Glomerular visceral epithelial cell (primary cell): ENCODE results near the gene PTDSS2.
"Not testable (repeated sequence)": the region's sequence is repeated elsewhere in the genome, so short reads cannot be mapped to it uniquely, and the experiment has no call there.

Experiments used
- DNase-seq: peaks from one replicate; pipeline ENCODE4 v3.0.0-alpha.2; 2016; ENCODE audit errors: extremely low spot score

The PTDSS2 gene

DNA sequence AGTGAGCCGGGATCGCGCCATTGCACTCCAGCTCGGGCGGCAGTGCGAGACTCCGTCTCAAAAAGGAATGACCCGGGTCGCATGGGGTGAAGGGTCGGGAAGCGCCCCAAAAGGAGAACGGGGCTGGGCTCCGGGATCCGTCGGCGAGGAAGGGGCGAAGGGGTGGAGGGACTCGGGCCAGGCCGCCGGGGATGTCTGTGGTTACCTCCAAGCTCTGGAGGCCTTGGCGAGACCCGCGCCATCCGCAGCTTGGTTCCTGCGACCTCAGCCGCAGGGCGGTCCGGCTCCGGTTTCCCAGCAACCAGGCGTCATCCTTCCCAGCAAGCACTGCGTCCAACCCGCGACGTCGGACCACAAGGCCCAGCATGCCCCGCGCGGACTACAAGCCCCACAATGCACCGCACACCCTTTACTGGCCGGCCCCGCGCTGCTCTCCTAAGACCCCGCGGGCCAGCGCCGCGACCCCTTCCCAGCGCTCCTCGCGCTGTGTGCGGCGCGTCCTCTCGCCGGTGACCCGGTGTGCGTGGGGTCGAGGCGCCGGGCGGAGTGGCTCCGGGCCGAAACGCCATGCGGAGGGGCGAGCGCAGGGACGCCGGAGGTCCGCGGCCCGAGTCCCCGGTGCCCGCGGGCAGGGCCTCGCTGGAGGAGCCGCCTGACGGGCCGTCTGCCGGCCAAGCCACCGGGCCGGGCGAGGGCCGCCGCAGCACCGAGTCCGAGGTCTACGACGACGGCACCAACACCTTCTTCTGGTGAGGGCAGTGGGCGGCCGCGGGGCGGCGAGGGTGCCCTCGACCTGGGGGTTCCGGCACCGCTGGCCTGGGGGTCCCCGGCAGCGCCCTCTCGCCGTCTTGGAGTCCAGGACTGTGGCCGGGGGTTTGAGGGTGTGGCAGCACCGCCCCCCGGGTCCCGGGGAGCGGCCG lies at the start of gene PTDSS2:
PTDSS2 (plus strand) TSS at position 391 of the 920 bp plus-strand sequence; CDS start at position 568, 177 bp downstream.
- DNase-seq = peak; percentile 91

DNA sequence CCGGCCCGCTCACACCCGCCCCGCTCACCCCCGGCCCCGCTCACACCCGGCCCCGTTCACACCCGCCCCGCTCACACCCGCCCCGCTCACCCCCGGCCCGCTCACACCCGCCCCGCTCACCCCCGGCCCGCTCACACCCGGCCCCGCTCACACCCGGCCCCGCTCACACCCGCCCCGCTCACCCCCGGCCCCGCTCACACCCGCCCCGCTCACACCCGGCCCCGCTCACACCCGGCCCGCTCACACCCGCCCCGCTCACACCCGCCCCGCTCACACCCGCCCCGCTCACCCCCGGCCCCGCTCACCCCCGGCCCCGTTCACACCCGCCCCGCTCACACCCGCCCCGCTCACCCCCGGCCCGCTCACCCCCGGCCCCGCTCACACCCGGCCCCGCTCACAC lies 48.9 kb upstream of the PTDSS2 start:
- not testable (repeated sequence) for DNase-seq

DNA sequence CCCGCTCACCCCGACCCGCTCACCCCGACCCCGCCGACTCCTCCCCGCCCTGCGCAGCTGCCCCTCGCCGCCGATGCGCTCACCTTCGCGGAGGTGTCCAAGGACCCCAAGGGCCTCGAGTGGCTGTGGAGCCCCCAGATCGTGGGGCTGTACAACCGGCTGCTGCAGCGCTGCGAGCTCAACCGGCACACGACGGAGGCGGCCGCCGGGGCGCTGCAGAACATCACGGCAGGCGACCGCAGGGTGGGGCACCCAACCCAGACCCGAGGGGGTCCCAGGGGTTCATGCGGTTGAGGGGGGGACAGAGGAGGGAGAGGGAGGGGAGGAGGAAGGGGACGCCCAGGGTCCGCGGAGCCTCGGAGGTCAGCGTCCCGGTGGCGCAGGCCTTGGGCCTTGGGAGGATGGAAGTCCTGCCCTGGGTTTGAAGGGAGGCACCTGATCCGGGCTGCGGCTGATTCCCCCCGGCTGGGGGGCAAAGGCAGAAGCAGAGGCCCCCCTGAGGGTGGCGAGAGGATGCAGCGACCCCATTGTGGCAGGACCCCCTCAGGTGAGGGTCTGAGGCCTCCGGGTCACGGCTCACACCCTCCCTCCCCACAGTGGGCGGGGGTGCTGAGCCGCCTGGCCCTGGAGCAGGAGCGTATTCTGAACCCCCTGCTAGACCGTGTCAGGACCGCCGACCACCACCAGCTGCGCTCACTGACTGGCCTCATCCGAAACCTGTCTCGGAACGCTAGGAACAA lies 46.9 kb upstream of the PTDSS2 start:
- no peak for DNase-seq

DNA sequence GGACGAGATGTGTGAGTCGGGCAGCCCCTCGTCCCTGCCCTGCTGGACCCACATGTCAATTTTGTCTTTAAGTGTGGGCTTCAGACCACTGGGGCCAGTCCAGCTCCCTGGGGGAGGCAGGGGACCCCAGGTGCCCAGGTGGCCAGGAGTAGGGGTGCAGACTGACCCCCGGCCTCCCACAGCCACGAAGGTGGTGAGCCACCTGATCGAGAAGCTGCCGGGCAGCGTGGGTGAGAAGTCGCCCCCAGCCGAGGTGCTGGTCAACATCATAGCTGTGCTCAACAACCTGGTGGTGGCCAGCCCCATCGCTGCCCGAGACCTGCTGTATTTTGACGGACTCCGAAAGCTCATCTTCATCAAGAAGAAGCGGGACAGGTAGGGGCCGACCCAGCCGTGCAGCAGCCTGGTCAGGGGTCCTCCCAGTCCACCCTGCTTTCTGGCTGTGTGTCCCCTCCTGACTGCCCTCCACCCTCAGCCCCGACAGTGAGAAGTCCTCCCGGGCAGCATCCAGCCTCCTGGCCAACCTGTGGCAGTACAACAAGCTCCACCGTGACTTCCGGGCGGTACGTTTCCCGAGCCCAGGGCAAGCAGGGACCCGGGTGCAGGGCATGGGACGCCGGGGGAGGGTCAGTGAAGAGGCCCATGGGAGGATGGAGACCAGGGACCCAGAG lies 46.2 kb upstream of the PTDSS2 start:
- DNase-seq = no peak

DNA sequence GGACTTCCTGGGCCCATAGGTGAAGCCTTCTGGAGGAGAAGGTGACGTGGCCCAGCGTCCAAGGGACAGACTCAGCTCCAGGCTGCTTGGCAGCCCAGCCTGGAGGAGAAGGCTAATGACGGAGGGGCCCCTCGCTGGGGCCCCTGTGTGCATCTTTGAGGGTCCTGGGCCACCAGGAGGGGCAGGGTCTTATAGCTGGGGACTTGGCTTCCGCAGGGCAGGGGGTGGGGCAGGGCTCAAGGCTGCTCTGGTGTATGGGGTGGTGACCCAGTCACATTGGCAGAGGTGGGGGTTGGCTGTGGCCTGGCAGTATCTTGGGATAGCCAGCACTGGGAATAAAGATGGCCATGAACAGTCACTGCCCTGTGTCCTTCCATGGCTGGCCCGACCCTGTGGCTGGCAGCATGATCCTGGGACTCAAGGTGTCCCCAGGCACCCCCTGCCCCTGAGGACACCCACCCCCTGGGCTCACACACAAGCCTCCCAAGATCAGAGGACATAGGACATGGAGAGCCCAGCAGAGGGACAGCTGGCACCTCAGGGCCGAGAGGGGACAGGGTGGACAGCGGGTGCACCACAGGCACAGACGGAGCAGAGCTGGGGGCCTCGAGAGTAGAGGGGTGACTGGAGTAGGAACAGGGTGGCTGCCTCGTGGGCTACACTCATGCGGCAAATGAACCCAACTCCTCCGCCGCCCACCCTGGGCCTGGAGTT lies 45.4 kb upstream of the PTDSS2 start:
- DNase-seq = no peak

DNA sequence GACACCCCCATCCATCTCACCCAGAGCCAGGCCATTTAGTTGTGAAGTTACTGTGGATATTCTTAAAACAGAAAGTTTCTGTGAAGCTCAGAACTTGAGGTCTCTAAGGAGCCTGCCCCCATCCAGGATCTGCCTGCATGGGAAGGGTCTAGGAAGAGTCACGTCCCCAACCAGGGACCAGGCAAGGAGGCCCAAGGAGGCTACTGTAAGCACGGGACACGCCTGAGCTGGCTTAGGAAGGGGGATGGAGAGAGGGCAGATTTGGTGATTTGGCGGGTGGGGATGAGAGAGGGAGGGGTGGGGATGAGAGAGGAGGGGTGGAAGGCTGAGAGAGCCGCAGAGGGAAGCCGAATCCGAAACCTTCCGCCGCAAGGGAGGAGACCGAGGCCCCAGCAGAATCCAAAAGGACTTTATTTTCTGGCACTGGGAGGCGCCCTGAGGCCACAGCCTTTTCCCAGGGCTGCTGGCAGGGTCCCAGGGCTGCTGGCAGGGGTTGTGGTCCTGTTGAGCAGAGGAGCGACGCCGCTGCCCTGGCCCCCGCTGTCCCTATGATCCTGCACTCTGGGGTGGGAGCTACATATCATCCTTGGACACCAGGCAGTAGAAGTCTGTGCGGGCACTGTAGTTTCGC lies 44.6 kb upstream of the PTDSS2 start:
- no peak for DNase-seq

DNA sequence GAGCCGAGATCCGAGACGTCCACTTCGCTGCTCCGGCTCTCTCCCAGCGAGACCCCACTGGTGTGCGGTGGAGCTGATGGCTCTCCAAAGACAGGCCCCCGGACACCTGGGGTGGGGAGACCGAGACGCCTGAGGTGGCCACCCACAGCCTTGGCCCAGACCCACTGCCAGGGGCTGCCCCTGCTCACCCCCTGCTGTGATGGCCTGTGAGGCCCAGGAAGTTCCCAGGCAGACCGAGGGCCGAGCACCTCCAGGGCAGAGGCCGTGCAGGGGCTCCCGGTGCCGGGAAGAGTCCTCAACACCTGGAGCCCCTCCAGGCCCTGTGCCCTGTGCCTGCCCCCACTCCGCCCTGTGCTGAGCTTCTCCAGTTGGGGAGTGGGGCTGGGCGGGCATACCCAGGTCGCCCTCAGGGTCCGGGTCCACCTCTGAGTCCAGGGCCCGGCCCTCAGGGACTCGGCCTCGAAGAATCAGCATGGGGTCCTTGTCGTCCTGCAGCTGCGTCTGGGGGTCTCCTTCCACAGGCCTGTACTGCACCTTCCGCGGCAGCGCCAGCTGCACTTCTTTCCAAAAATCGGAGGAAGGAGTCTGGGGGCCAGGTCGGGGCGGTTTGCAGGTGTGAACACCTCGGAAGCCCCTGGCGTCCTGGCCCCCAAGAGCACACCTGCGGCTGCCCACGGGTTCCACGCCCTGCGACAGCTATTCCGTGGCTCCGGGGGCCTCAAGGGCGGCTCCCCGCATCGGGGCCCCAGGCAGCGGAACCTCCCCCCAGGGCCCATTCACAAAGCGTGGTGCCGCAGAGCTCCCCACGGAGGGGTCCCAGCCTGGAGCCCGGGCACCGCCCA lies 43.9 kb upstream of the PTDSS2 start:
- no peak for DNase-seq

DNA sequence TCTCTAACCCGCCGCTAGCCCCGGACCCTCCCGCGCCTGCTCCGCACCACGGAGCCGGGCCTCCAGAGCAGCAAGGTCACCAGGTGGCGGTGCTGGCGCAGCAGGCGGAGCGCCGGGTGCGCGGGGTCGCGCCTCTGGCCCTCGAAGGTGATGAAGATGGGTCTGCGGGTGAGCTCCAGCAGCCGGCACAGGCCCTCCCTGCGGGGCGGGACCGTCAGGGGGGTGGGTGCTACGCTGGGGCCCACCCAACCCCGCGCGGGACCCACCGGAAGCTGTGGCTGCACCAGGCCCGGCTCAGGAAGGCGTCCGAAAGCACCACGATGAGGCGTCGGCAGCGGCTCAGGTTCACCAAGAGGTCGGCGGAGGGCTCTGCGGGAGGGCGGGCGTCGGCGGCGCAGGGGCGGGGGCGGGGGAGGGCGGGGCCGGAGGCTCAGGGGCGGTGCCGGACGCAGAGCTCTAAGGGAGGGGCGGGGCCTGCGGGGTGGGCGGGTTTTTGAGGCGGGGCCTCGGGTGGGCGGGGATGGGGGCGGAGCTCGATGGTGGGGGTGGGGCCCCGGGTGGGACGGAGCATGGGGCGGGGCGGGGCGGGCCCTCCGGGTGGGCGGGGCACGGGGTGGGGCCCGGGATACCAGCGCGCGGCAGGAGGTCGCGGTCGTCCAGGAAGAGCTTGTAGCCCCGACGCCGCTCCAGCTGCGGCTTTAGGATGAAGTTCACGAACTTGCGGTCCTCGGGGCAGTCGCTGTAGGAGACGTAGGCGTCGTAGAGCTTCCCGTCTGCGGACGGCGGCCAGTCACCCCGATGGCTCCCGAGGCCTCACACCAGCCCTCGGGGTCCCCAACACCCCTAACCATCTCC lies 43.1 kb upstream of the PTDSS2 start:
- DNase-seq = peak; percentile 86

DNA sequence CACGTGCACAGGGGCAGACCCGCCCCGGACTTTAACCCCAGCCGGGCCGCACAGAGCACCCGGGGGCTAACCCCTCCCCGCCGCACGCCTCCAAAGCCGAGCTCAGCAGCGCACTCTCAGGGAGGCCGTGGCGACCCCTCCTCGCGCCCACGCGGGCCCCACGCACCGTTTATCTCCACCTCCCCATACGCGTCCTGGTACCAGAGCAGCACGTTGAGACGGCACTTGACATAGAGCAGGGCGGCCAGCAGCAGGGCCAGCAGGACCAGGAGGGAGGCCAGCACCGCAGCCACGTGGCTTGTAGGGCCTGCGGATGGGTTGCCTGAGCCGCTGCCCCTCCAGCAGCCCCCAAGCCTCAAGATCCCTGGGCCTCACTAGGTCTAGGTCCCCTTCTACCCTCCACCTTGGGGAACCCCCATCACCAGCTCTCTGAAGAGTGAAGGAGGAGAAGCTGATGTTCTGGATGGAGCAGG lies 42.4 kb upstream of the PTDSS2 start:
- DNase-seq = no peak

DNA sequence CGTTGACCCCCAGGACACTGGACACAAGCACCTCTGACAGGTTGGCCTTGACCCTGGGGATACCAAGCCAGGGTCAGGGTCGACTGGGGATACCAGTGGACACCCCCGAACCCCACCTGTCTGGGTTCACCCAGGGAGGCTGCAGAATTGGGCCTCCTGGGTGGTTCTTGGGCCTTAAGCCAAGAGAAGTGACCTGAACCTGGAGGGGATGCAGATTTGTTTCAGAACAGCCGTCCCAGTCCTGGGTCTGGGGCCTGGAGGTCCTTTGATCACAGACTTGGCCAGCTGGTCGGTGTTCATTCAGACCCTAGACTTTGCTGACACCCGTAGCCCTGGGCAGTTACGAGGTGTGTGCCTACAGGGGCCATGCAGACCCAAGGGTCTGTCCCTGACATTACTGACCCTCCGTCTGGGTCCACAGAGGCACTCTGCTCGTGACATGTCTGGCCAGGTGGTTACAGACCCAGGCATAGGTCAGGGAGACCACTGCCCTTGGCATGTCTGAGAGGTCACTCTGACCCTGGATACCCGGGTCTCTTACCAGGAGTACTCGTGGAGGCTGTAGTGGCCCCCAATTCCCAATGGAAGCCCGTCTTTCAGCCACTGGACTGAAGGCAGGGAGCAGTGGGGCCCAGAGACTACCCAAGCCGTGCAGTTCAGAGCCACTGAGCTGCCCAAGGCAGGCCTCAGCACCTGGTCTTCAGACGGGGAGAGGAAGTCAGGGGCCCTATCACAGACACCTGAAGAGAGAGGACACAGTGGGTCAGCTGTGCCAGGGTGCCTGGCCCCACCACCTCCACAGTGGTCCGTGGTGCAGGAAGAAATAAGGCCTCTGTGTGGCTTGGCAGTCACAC lies 41.7 kb upstream of the PTDSS2 start:
- DNase-seq = no peak

DNA sequence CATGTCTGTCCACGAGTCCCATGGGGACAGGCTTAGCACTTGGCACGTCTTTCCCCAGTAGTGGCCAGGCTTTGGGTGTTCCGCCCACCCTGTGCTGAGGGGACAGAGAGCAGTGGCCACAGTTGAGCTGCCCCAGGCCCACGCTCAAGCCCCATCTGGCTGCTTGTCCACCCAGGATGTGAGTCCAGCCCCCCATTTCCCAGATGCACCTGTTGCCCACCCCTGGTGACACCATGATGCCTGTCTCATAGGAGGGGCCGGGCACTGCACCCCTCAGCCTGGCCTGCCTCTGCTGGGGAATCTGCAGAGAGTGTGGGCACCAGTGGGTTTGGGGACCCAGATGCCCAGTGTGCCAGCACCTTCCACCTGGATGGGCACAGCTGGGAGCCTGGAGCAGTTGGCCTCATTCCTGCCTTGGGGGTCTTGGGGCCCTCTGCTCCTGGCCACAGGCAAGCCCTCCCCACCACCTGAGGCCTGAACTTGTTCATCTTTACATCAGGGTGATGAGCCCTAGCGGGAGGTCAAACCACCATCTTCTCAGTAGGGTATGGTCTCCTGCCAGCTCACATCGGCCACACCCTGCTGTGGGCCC lies 41.0 kb upstream of the PTDSS2 start:
- DNase-seq = no peak

DNA sequence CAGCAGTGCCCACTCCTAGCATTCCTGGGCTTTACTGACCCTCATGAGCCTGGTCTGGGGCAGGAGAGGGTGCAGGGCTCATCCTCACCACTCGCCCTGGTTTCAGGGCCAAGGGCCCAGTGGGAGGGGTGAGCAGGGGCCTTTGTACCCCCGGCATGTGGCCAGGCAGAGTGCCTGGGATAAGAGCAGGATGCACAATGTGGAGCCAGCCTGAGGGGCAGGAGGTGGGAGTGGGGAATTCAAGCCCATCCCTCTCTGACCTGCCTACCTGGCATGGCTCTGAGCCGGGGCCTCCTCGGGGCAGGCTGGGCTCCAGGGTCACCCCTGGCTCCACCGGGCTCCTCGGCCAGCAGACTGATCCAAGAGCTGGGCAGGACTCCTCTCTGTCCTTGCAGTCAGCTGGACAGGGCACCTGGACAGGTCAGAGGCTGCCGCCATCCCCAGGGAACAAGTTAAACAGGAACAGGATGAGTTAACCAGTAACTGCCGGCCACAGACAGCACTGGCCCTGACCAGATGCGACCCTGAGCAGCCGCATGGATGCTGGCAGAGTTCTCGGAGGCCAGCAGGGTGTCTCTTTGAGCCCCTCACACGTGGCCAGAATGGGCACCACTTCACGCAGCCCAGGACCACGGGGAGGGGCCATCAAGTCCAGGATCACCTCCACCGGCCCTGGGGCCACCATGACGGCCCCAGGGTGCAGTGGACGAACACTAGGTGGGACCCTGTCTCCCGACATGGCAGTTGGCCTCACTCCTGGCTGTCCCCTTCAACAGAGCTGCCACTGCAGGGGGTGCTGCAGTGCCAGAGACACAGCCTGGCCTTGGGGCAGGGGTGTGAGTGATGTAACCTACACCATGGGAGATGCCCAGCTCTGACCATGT lies 40.2 kb upstream of the PTDSS2 start:
- DNase-seq = peak; percentile 33

DNA sequence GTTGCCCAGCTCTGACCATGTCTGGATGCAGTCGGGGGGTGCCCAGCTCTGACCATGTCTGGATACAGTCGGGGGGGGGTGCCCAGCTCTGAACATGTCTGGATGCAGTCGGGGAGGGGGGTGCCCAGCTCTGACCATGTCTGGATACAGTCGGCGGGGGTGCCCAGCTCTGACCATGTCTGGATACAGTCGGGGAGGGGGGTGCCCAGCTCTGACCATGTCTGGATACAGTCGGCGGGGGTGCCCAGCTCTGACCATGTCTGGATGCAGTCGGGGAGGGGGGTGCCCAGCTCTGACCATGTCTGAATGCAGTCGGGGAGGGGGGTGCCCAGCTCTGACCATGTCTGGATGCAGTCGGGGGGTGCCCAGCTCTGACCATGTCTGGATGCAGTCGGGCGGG lies 39.4 kb upstream of the PTDSS2 start:
- DNase-seq = not testable (repeated sequence)

DNA sequence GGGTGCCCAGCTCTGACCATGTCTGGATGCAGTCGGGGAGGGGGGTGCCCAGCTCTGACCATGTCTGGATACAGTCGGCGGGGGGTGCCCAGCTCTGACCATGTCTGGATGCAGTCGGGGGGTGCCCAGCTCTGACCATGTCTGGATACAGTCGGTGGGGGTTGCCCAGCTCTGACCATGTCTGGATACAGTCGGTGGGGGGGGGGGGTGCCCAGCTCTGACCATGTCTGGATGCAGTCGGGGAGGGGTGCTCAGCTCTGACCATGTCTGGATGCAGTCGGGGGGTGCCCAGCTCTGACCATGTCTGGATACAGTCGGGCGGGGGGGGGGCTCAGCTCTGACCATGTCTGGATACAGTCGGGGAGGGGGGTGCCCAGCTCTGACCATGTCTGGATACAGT lies 38.6 kb upstream of the PTDSS2 start:
- not testable (repeated sequence) for DNase-seq

DNA sequence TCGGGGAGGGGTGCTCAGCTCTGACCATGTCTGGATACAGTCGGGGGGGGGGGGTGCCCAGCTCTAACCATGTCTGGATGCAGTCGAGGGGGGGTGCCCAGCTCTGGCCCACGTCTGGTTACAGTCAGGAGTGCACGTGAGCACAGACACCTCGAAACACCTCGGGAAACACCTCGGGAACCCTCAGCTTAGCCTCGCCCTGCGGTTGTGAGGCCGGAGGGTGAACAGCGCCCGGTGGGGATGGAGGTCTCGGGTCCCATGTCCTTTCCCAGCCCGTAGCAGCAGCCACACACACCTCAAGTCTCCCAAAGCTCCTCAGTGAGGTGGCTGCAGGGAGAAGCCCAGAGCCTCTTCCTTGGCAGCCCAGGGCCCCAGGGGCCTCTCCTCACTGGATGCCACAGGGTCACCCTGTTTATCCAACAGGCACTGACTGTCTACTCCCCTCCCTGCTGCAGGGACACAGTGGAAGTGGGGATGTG lies 37.4 kb upstream of the PTDSS2 start:
- no peak for DNase-seq
